Measurements from ENCODE around the gene CTCFL. TPM values are rescaled to one million over a fixed set of nuclear protein-coding genes. Genes with fewer than 3 reads are reported as not detected.

Gene CTCFL
- total RNA-seq, 1 experiment from 2014 or later = 0.90 TPM

GRCh38 chr20:57548177-57549058 is 23.5 kb upstream of the CTCFL start:
- ChIA-PET POLR2A (ENCODE audit: low non-redundant PET) (no interaction called here), CTCF (no interaction called here)
- BruUV-seq (replicated peaks) = no TSS peak
- H3K4me3 ChIP-seq (ENCODE audit: low read depth, low read length, poor library complexity, severe bottlenecking) = no peak overlapping the region
- DNase-seq (ENCODE audit: low spot score) = no peak
- no peaks in the 10 kb centered on the region for H3K36me3 ChIP-seq (ENCODE audit: insufficient read depth, low read length, poor library complexity, severe bottlenecking)
- H3K9me3 ChIP-seq (ENCODE audit: low read depth, low read length, poor library complexity, severe bottlenecking) = no peaks in the 10 kb centered on the region
- H3K27ac ChIP-seq (ENCODE audit: low read depth, low read length, poor library complexity, severe bottlenecking) = no peak overlapping the region
- H3K4me1 ChIP-seq (ENCODE audit: insufficient read depth, low read length, poor library complexity, severe bottlenecking) = no peaks in the 10 kb centered on the region
- intact Hi-C loops (cut with micrococcal nuclease; ENCODE audit: unreplicated experiment) = no loop called here
- no peaks in the 10 kb centered on the region for H3K27me3 ChIP-seq (replicated peaks; ENCODE audit: insufficient read depth, low read depth, low read length, poor library complexity)
- no peak for TF ChIP-seq CTCF (conservative IDR thresholded peaks at IDR 0.05; ENCODE audit: low read depth, low read length)
- no peak for TF ChIP-seq EZH2 (IDR thresholded peaks at IDR 0.05; ENCODE audit: borderline replicate concordance, low read depth, low read length, poor library complexity, severe bottlenecking)

DNA sequence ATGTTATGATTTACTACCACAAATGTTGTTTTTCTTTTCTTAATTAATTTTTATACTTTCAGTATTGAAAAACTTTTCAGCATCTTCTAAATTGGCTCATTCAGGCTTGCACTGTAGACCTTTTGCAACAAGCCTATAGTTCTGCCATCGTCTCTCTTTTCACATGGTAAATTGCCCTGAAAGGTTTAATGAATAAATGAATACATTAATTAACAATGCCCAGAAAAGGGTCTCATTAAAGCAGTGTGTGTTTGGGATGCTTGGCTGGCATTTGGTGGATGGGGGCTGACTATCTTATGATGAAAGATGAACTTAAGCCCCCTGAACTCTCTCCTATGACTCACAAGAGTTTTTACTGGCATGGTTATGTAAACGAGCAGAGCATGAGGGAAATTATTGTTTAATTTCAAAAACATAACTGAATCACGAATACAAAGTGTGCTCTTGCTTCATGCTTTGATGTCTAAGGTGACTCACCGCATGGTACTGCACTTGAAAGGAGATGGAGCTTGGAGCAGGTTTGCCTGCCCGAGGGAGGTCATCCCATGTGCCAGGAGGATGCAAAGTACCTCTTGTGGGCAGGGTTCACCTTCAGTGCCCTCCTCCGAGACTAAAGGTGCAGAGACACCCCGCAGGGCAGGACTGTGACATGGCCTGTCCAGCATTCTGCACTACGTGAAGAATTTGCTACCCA is 22.2 kb upstream of the CTCFL start:
- Histone ChIP-seq H3K27me3 (replicated peaks; ENCODE audit: insufficient read depth, low read depth, low read length, poor library complexity) (no peaks in the 10 kb centered on the region), H3K27ac (ENCODE audit: low read depth, low read length, poor library complexity, severe bottlenecking) (no peak overlapping the region), H3K4me1 (ENCODE audit: insufficient read depth, low read length, poor library complexity, severe bottlenecking) (no peaks in the 10 kb centered on the region), H3K36me3 (ENCODE audit: insufficient read depth, low read length, poor library complexity, severe bottlenecking) (no peaks in the 10 kb centered on the region), H3K4me3 (ENCODE audit: low read depth, low read length, poor library complexity, severe bottlenecking) (no peak overlapping the region), H3K9me3 (ENCODE audit: low read depth, low read length, poor library complexity, severe bottlenecking) (no peaks in the 10 kb centered on the region)
- BruUV-seq (replicated peaks) = no TSS peak
- ChIA-PET POLR2A (ENCODE audit: low non-redundant PET) (no interaction called here), CTCF (no interaction called here)
- no peak for TF ChIP-seq EZH2 (IDR thresholded peaks at IDR 0.05; ENCODE audit: borderline replicate concordance, low read depth, low read length, poor library complexity, severe bottlenecking)
- TF ChIP-seq CTCF (conservative IDR thresholded peaks at IDR 0.05; ENCODE audit: low read depth, low read length) = no peak
- DNase-seq (ENCODE audit: low spot score) = no peak
- intact Hi-C loops (cut with micrococcal nuclease; ENCODE audit: unreplicated experiment) = no loop called here

DNA sequence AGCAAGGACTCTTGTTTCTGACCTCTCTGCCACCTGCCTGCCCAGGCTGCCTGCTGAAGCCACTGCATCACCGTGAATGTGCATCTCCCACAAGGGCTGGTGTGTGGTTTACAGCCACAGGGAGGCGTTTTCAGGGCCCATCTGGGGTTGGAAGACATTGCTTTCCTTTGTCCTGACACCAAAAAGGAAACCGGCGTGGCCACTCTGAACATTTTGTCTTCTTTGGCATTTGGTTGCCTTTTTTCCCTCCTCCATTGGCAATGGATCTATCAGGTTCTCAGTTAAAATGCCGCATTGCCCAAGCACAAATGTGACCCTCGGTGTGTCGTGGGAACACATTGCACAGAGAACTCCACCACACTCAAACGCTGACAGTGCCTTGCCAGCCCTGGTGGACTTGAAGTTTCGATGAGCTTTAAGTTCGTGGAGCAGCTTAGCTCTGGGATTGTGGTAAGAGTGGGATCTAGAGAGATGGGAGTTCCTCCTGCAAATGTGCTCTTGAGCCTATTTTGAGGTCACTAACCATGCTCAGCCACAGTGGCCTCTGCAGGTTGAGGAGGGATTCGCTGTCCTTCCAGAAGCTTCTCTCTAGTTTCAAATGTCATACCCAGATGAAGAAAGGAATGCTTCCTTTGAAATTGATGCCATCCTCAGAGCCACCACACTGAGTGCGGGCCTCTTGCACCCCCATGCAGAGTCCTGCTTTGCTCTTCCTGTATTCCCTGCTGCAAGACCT is 21.2 kb upstream of the CTCFL start:
- TF ChIP-seq CTCF (conservative IDR thresholded peaks at IDR 0.05; ENCODE audit: low read depth, low read length) = no peak
- no peak for TF ChIP-seq EZH2 (IDR thresholded peaks at IDR 0.05; ENCODE audit: borderline replicate concordance, low read depth, low read length, poor library complexity, severe bottlenecking)
- BruUV-seq (replicated peaks) = no TSS peak
- Histone ChIP-seq H3K27me3 (replicated peaks; ENCODE audit: insufficient read depth, low read depth, low read length, poor library complexity) (no peaks in the 10 kb centered on the region), H3K4me1 (ENCODE audit: insufficient read depth, low read length, poor library complexity, severe bottlenecking) (no peaks in the 10 kb centered on the region), H3K9me3 (ENCODE audit: low read depth, low read length, poor library complexity, severe bottlenecking) (no peaks in the 10 kb centered on the region), H3K4me3 (ENCODE audit: low read depth, low read length, poor library complexity, severe bottlenecking) (no peak overlapping the region), H3K36me3 (ENCODE audit: insufficient read depth, low read length, poor library complexity, severe bottlenecking) (no peaks in the 10 kb centered on the region), H3K27ac (ENCODE audit: low read depth, low read length, poor library complexity, severe bottlenecking) (no peak overlapping the region)
- ChIA-PET CTCF (no interaction called here), POLR2A (ENCODE audit: low non-redundant PET) (no interaction called here)
- intact Hi-C loops (cut with micrococcal nuclease; ENCODE audit: unreplicated experiment) = no loop called here
- no peak for DNase-seq (ENCODE audit: low spot score)

Measured in A673 (cell line).